ENCODE data around the gene PDZD8.

Gene PDZD8

DNA sequence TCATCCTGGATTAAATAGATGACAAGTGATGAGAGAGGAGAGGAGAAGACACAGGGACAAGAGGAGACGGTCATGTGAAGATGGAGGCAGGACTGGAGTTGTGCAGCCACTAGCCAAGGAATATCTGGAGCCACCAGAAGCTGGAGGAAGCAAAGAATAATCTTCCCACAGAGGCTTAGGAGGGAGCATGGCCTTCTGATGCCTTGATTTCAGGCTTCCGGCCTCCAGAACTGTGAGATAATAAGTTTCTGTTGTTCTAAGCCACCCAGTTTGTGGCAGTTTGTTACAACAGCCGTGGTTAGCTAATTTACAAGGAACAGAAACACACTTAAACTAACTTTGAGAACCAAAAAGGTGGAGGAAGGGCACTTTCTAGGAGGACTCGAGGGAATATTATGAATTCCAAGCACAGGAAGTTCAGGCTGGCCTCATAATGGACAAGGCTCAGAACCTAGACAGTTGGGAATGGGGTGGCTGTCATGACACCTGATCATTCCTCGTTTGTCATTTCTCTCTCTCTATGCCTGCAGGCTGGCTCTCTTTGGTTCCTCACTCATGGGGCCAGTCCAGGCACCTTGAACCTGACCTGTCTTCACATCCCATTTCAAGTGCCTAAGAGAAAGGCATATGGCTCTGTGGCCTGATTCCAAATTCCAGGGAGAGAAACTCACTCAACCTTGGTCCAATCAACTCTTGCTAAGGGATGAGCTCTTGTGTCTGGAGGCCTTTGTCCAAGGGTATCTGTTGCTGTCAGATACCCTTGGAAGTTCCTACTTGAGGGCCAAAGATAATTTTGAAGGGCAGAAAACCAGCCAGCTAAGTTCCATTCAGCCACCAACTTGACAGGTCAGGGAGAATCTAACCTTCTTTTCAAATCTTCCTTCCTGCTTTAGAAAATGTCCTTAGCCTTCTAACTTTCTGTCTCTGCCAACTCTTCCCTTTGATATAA lies 33.5 kb upstream of the PDZD8 start:
- Mint-ChIP-seq H3K9me3 (no peaks in the 10 kb centered on the region), H3K27ac (no peak overlapping the region), H3K4me3 (no peak overlapping the region), H3K4me1 (ENCODE audit: low read depth) (no peaks in the 10 kb centered on the region), H3K36me3 (ENCODE audit: low read depth) (no peaks in the 10 kb centered on the region), H3K27me3 (peaks cover 12% of the 10 kb centered on the region)

DNA sequence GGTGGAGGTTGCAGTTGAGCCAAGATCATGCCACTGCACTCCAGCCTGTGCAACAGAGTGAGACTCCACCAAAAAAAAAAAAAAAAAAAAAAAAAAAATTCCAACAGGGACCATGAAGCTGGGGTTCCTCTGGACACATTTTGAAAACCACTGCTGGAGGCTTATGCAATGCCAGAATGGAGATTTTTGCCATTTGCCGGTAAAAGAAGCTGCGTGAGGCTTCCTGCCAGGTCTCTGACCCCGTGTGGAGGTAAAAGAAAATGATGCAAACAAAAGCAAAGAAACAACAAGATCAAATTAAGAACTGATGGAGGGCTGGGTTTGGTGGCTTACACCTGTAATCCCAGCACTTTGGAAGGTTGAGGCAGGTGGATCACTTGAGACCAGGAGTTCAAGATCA lies 30.5 kb upstream of the PDZD8 start:
- H3K9me3 Mint-ChIP-seq, result no peaks in the 10 kb centered on the region
- H3K27ac Mint-ChIP-seq, result no peak overlapping the region
- H3K27me3 Mint-ChIP-seq, result peaks cover 12% of the 10 kb centered on the region
- H3K4me1 Mint-ChIP-seq (ENCODE audit: low read depth), result no peaks in the 10 kb centered on the region
- no peaks in the 10 kb centered on the region for H3K36me3 Mint-ChIP-seq (ENCODE audit: low read depth)
- H3K4me3 Mint-ChIP-seq, result no peak overlapping the region

DNA sequence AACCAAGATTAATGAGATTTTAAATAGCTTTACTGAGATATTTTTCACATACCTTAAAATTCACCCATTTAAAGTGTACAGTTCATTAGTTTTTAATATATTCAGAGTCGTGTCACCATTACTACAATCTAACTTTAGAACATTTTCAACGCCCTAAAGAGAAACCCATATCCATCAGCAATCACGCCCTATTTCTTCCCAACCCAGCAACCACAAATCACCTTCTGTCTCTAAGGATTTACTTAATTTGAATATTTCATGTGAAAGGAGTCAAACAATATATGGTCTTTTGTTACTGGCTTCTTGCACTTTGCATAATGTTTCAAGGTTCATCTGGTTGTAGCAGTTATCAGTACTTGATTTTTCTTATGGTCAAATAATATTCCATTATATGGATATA lies 25.1 kb upstream of the PDZD8 start:
- H3K27me3 Mint-ChIP-seq, result peaks cover 7% of the 10 kb centered on the region
- no peaks in the 10 kb centered on the region for H3K4me1 Mint-ChIP-seq (ENCODE audit: low read depth)
- H3K9me3 Mint-ChIP-seq, result no peaks in the 10 kb centered on the region
- no peak overlapping the region for H3K27ac Mint-ChIP-seq
- no peak overlapping the region for H3K4me3 Mint-ChIP-seq
- no peaks in the 10 kb centered on the region for H3K36me3 Mint-ChIP-seq (ENCODE audit: low read depth)

DNA sequence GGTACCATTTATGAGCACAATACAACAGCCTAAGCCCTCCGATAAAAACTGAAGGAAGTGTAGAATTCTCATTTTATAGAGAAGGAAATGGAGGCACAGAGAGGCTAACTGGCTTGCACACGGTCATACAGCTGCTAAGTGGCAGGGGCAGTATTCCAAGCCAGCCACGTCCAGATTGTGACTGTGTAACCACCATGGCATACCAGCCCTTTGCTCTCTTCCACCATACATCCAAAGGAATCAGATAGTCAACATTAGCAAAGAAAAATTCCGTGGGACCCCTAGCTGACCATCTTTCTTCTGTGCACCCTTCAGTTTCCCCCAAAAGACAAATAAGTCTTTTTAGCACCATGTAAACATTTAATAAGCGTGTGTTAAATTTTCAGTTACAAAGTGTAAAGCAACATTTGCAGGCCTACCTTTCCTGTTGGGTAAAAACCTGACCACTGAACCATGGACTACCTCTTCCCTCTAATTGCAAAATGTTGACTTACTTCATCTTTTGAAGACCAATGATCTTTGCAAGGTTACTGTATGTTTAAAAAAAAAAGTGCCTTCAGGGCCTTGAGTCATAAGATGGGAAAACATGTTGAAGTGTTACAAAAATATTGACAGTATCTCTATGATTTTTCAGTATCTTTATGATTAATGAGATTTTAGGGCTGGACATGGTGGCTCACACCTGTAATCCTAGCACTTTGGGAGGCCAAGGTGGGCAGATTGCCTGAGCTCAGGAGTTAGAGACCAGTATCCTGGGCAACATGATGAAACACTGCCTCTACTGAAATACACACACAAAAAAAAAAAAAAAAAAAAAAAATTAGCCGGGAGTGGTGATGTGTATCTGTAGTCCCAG lies 24.3 kb upstream of the PDZD8 start:
- H3K9me3 Mint-ChIP-seq, result no peaks in the 10 kb centered on the region
- H3K27ac Mint-ChIP-seq, result no peak overlapping the region
- H3K36me3 Mint-ChIP-seq (ENCODE audit: low read depth), result no peaks in the 10 kb centered on the region
- H3K27me3 Mint-ChIP-seq, result peaks cover 7% of the 10 kb centered on the region
- no peaks in the 10 kb centered on the region for H3K4me1 Mint-ChIP-seq (ENCODE audit: low read depth)
- no peak overlapping the region for H3K4me3 Mint-ChIP-seq

DNA sequence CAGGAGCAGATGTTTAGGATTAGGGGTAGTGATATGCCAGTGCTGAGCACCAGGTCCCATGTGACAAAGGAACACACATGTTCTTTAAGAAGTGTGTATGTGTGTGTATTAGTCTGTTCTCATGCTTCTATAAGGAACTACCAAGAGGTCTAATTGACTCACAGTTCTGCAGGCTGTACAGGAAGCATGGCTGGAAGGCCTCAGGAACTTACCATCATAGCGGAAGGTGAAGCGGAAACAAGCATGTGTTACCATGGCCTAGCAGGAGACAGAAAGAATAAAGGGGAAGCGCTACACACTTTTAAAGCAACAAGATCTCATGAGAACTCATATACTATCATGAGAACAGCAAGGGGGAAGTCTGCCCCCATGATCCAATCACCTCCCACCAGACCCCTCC lies 22.8 kb upstream of the PDZD8 start:
- Mint-ChIP-seq H3K9me3 (no peaks in the 10 kb centered on the region), H3K27me3 (peaks cover 13% of the 10 kb centered on the region), H3K4me1 (ENCODE audit: low read depth) (no peaks in the 10 kb centered on the region), H3K27ac (no peak overlapping the region), H3K36me3 (ENCODE audit: low read depth) (no peaks in the 10 kb centered on the region), H3K4me3 (no peak overlapping the region)

DNA sequence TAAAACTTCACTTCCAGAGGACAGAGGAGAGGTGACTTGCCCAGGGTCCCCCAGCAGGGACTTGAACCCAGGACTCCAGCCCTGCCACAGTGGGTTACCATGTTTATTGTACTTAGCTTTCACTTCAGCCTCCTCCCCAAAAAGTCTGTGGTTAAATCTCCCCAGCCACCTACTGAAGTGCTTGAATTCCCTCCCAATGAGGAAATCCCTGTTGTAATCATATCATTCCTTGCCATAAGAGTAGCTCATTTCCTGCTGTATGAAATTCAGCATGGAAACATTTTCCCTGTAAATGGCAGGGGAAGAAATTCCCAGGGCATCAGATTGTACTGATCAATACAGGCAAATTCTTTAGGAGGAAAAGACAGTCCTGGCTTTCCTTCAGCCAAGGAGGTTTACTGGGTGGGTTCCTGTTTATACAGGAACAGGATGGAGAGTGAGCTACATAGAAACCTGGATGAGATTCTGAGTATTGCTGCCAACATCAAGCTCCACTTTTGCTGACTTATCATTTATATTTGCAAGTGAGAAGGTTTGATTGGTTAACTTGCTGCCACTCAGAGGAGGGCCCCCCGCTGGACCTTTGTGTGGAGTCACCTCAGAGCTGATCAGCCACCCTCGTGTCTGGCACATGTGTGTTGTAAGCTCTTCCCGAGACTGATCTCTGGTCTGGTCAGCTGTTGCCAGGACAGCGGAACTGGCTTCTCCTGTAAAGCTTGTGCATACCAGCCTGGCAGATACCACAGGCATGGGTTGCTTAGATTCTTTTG lies 16.4 kb upstream of the PDZD8 start:
- Mint-ChIP-seq H3K36me3 (ENCODE audit: low read depth) (no peaks in the 10 kb centered on the region), H3K4me1 (ENCODE audit: low read depth) (no peaks in the 10 kb centered on the region), H3K9me3 (no peaks in the 10 kb centered on the region), H3K27ac (no peak overlapping the region), H3K4me3 (no peak overlapping the region), H3K27me3 (peaks cover 29% of the 10 kb centered on the region)

DNA sequence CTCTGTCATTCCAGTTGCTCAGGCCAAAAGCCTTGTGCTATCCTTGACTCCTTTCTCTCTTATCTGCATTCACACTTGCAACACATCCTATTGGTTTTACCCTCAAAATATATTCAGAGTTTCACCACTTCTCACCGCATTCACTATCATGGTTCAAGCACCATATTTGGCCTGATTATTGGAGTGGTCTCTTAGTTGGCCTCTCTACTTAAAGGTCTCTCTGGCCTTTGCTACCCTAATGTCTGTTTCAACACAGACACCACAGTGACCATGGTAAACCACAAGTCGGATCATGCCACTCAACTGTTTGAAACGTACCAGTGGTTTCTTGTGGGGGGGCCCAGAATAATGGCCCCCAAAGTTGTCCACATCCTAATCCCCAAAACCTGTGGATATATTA lies 15.2 kb upstream of the PDZD8 start:
- peaks cover 37% of the 10 kb centered on the region for H3K27me3 Mint-ChIP-seq

DNA sequence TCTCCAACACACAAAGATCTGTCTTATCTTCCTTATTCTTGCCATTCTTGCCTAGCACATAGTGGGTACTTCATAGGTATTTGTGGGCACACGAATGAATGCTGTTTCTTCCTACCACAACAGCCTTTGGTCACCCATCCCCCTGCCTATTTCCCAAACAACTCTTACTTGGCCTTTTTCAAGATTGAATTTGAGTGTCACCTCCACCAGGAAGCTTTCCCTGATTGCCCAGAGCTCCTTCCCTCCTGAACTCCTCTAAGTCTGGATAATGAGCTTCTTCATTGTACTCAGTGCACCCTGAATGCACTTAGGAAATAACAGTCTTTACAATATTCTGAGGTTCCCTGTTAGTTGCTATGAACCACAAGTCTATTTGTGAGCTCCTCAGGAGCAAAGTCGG lies 11.6 kb upstream of the PDZD8 start:
- peaks cover 49% of the 10 kb centered on the region for H3K27me3 Mint-ChIP-seq

More for the DNA sequence above, 15.2 kb upstream of the PDZD8 start:
- Mint-ChIP-seq H3K27ac (no peak overlapping the region), H3K4me3 (no peak overlapping the region), H3K9me3 (peaks cover 4% of the 10 kb centered on the region), H3K36me3 (ENCODE audit: low read depth) (no peaks in the 10 kb centered on the region), H3K4me1 (ENCODE audit: low read depth) (no peaks in the 10 kb centered on the region)

DNA sequence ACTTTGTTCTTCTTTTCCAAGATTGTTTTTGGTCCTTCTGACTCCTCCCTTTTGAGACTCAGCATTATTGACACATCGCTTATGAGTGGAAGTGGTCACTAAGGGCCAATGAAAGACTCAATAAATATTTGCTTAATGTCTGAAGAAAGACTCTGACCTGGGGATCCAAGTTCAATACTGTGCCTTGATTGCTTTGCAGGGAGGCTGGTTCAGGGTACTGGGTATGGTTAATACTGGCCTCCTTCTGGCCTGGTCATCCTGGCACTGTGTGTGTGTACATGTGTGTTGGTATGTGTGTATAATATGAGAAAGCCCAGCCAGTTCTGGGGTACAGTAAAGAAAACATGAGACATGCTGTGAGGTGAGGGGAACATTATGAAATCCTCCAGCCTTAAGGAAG lies 7.6 kb upstream of the PDZD8 start:
- Mint-ChIP-seq H3K27me3 (peaks cover 64% of the 10 kb centered on the region), H3K4me1 (ENCODE audit: low read depth) (no peaks in the 10 kb centered on the region), H3K27ac (no peak overlapping the region), H3K36me3 (ENCODE audit: low read depth) (no peaks in the 10 kb centered on the region), H3K4me3 (no peak overlapping the region), H3K9me3 (peaks cover 4% of the 10 kb centered on the region)

More for the DNA sequence above, 11.6 kb upstream of the PDZD8 start:
- no peak overlapping the region for H3K27ac Mint-ChIP-seq
- H3K9me3 Mint-ChIP-seq, result peaks cover 4% of the 10 kb centered on the region
- no peaks in the 10 kb centered on the region for H3K36me3 Mint-ChIP-seq (ENCODE audit: low read depth)
- no peaks in the 10 kb centered on the region for H3K4me1 Mint-ChIP-seq (ENCODE audit: low read depth)
- H3K4me3 Mint-ChIP-seq, result no peak overlapping the region

DNA sequence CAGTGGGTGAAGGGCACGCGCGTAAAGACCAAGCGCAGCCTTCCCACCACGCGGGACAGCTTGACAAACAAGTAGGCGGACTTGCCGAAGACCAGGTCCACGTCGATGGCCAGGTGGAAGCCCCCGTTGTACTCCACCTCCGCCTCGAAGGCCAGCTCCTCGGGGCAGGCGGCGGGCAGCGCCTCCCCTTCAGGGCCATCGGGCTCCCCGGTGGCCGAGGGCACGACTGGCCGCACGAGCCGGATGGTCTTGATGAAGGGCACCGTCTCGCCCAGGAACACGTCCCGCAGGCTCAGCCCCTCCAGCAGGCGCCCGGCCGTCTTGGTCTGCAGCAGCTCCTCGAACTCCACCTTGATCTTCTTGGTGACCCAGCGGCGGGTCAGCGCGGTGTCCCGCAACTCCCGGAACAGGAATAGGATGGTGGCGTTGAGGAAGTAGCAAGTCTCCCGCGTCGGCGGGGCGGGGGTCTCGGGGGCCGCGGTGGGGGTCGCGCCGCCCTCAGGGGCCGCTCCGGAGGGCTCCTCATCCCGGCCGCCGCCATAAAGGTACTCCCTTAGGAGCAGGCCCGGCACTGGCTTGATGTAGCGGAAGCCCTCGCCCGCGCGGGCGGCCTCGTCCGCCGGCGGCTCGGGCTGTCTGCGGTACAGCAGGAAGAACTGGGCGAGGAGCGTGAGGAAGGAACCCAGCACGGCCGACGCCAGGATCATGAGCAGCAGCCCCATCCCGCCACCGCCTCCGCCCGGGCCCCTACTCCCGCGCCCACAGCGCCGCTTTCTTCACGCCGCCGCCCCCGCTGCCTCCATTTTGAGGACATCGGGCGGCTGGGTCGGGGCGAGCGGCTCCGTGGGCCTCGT lies 507 bp downstream of the PDZD8 start:
- H3K27ac Mint-ChIP-seq, result peak overlapping the region; percentile 84
- H3K4me3 Mint-ChIP-seq, result peak overlapping the region; percentile 92
- peaks cover 28% of the 10 kb centered on the region for H3K27me3 Mint-ChIP-seq
- peaks cover 22% of the 10 kb centered on the region for H3K36me3 Mint-ChIP-seq (ENCODE audit: low read depth)
- no peaks in the 10 kb centered on the region for H3K9me3 Mint-ChIP-seq
- H3K4me1 Mint-ChIP-seq (ENCODE audit: low read depth), result peaks cover 38% of the 10 kb centered on the region

DNA sequence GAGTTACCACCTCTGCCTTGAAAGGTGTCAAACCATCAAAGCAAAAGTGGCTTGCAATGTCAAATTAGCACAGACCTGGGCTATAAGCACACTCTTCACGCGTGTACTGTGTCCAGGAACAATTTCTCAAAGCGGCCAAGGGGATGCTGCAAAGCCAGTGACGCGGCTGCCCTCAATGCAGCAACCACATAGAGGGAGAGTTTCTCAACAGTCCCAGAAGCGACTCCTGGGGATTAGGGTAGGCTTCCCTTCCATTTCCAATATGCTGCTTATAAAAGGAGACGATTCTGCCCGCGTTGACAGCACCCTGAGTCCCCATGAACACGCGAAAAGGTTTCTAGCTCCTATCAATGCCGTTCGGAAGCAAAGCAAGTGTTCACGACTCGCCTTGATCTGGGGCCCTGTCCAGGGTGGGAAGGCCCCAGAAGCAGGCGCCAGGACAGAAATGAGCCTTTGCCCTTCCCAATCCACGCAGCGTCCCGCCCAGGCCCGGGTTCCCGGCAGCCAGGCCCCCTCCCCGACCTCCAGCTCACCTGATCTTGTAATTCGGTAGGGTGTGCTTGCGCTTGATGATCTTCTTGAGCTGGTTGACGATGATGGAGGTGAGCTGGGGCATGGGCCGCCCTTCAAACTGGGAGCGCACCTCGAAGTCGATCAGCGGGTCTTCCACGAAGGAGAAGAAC lies 1.3 kb downstream of the PDZD8 start:
- no peaks in the 10 kb centered on the region for H3K9me3 Mint-ChIP-seq
- peak overlapping the region; percentile 84 for H3K27ac Mint-ChIP-seq
- peak overlapping the region; percentile 92 for H3K4me3 Mint-ChIP-seq
- peaks cover 21% of the 10 kb centered on the region for H3K27me3 Mint-ChIP-seq
- H3K4me1 Mint-ChIP-seq (ENCODE audit: low read depth), result peaks cover 44% of the 10 kb centered on the region
- peaks cover 28% of the 10 kb centered on the region for H3K36me3 Mint-ChIP-seq (ENCODE audit: low read depth)

DNA sequence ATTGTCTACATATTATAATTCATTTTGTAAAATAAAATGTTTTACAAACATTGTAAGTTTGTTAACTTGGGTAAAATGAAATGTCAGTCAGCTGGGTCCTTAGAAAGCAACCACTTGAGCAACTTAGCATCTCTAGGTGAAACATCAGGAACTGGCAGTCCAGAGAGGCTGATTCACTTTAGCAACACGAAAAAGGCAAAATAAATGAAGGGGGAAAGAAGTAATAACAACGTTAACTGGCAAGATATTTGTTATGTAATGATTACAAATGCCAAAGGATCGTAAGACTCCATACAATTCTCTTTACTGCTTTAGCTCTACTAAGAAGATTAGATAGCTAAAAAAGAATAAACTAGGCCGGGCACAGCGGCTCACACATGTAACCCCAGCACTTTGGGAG lies 5.0 kb downstream of the PDZD8 start:
- peaks cover 28% of the 10 kb centered on the region for H3K36me3 Mint-ChIP-seq (ENCODE audit: low read depth)
- no peak overlapping the region for H3K27ac Mint-ChIP-seq
- H3K9me3 Mint-ChIP-seq, result no peaks in the 10 kb centered on the region
- no peak overlapping the region for H3K4me3 Mint-ChIP-seq
- no peaks in the 10 kb centered on the region for H3K27me3 Mint-ChIP-seq
- H3K4me1 Mint-ChIP-seq (ENCODE audit: low read depth), result peaks cover 69% of the 10 kb centered on the region

DNA sequence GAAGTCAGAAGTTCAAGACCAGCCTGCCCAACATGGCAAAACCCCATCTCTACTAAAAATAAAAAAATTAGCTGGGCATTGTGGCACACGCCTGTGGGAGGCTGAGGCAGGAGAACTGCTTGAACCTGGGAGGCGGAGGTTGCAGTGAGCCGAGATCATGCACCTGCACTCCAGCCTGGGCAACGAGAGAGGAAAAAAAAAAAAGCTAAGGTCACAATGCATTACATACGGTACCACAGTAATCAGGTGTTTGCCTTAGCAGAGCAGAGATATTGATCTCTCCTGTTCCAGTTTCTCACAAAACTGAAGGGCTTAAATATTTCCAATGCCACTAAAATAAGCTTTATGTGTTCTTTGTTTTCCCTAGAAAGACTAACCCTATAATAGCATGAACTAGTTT lies 7.5 kb downstream of the PDZD8 start:
- H3K9me3 Mint-ChIP-seq, result no peaks in the 10 kb centered on the region
- no peaks in the 10 kb centered on the region for H3K27me3 Mint-ChIP-seq
- no peak overlapping the region for H3K27ac Mint-ChIP-seq
- H3K36me3 Mint-ChIP-seq (ENCODE audit: low read depth), result peaks cover 23% of the 10 kb centered on the region
- no peak overlapping the region for H3K4me3 Mint-ChIP-seq
- peaks cover 86% of the 10 kb centered on the region for H3K4me1 Mint-ChIP-seq (ENCODE audit: low read depth)

Data from stimulated activated naive CD8-positive, alpha-beta T cell treated with anti-CD3 and anti-CD28 coated beads, Interleukin-15, Interleukin-2, amounts not matched to agents 100 ng/mL and 50 ng/mL, for 24 hours (primary cell).